ENCODE data around the gene CAB39. TPM values are rescaled to one million over a fixed set of nuclear protein-coding genes. Genes with fewer than 3 reads are reported as not detected.

Gene CAB39
- total and polyA plus RNA-seq, 2 experiments from 2014 or later = 18.7 to 67.5 TPM

DNA sequence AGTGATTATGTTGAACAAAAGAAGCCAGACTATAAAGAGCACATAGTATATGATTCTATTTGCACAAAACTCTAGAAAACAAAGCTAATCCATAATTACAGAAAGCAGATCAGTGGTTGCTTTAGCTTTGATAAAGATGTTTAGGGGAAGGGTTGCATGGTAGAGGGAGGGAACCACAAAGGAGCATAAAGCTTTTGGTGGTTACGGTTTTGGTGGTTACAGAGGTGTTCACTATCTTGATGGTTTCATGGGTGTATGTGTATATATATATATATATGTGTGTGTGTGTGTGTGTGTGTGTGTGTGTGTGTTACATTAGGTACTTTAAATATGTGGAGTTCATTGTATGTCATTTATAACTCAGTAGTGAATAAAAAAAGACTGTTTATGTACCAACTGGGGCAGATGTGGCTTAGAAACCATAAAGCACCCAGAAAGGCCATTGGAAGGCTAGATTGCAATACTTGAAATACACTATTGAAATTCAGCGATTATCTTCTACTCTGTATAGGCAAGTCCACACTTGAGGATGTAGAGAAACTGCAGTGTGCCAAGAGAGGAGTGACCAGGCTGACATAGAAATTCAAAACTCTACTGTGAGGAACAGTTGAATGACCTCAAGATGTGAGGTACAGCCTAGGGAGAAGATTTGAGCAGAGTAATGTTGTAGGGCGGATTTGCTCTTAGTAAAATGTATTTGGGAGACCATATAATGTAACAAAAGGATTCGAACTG is 60.6 kb downstream of the CAB39 start:
- Histone ChIP-seq H3K9me2 (ENCODE audit: insufficient read depth) (no peaks in the 10 kb centered on the region), H4K20me1 (replicated peaks; ENCODE audit: insufficient read depth) (peaks cover 11% of the 10 kb centered on the region; the same call in 1 of the 2 replicates), H3F3A (replicated peaks; ENCODE audit: low read depth) (no peaks in the 10 kb centered on the region), H3K4me2 (no peak overlapping the region), H3K27me3 (ENCODE audit: insufficient read depth) (no peaks in the 10 kb centered on the region), H3K4me1 (ENCODE audit: insufficient read depth) (0 out of 2 replicates have a peak, but pooled peaks cover 6% of the 10 kb centered on the region), H3K27ac (ENCODE audit: low read depth) (no peak overlapping the region), H3K79me2 (replicated peaks; ENCODE audit: insufficient read depth) (peaks cover 21% of the 10 kb centered on the region; the same call in 1 of the 2 replicates), H3K36me3 (ENCODE audit: insufficient read depth) (no peaks in the 10 kb centered on the region), H3K4me3 (no peak overlapping the region), H2AFZ (no peak overlapping the region)
- no peak overlapping the region for H3K4me3 Mint-ChIP-seq
- ATAC-seq (no peak), DNase-seq (ENCODE audit: low spot score) (no peak)
- H3K4me1 Mint-ChIP-seq = no peaks in the 10 kb centered on the region; the same call in 1 of the 3 replicates
- no peaks in the 10 kb centered on the region for H3K27me3 Mint-ChIP-seq (ENCODE audit: insufficient read depth, low read depth, poor library complexity)
- TF ChIP-seq EZH2 (IDR thresholded peaks at IDR 0.05; ENCODE audit: low read depth, unreplicated experiment) = no peak
- no peak for TF ChIP-seq ZNF114 (CRISPR knock-in tag; IDR thresholded peaks at IDR 0.05)
- TF ChIP-seq, protein P1, sequence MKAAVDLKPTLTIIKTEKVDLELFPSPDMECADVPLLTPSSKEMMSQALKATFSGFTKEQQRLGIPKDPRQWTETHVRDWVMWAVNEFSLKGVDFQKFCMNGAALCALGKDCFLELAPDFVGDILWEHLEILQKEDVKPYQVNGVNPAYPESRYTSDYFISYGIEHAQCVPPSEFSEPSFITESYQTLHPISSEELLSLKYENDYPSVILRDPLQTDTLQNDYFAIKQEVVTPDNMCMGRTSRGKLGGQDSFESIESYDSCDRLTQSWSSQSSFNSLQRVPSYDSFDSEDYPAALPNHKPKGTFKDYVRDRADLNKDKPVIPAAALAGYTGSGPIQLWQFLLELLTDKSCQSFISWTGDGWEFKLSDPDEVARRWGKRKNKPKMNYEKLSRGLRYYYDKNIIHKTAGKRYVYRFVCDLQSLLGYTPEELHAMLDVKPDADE (IDR thresholded peaks at IDR 0.05) = no peak
- TF ChIP-seq ZNF331 (CRISPR knock-in tag; IDR thresholded peaks at IDR 0.05; ENCODE audit: low read depth) = no peak
- TF ChIP-seq, protein P2, sequence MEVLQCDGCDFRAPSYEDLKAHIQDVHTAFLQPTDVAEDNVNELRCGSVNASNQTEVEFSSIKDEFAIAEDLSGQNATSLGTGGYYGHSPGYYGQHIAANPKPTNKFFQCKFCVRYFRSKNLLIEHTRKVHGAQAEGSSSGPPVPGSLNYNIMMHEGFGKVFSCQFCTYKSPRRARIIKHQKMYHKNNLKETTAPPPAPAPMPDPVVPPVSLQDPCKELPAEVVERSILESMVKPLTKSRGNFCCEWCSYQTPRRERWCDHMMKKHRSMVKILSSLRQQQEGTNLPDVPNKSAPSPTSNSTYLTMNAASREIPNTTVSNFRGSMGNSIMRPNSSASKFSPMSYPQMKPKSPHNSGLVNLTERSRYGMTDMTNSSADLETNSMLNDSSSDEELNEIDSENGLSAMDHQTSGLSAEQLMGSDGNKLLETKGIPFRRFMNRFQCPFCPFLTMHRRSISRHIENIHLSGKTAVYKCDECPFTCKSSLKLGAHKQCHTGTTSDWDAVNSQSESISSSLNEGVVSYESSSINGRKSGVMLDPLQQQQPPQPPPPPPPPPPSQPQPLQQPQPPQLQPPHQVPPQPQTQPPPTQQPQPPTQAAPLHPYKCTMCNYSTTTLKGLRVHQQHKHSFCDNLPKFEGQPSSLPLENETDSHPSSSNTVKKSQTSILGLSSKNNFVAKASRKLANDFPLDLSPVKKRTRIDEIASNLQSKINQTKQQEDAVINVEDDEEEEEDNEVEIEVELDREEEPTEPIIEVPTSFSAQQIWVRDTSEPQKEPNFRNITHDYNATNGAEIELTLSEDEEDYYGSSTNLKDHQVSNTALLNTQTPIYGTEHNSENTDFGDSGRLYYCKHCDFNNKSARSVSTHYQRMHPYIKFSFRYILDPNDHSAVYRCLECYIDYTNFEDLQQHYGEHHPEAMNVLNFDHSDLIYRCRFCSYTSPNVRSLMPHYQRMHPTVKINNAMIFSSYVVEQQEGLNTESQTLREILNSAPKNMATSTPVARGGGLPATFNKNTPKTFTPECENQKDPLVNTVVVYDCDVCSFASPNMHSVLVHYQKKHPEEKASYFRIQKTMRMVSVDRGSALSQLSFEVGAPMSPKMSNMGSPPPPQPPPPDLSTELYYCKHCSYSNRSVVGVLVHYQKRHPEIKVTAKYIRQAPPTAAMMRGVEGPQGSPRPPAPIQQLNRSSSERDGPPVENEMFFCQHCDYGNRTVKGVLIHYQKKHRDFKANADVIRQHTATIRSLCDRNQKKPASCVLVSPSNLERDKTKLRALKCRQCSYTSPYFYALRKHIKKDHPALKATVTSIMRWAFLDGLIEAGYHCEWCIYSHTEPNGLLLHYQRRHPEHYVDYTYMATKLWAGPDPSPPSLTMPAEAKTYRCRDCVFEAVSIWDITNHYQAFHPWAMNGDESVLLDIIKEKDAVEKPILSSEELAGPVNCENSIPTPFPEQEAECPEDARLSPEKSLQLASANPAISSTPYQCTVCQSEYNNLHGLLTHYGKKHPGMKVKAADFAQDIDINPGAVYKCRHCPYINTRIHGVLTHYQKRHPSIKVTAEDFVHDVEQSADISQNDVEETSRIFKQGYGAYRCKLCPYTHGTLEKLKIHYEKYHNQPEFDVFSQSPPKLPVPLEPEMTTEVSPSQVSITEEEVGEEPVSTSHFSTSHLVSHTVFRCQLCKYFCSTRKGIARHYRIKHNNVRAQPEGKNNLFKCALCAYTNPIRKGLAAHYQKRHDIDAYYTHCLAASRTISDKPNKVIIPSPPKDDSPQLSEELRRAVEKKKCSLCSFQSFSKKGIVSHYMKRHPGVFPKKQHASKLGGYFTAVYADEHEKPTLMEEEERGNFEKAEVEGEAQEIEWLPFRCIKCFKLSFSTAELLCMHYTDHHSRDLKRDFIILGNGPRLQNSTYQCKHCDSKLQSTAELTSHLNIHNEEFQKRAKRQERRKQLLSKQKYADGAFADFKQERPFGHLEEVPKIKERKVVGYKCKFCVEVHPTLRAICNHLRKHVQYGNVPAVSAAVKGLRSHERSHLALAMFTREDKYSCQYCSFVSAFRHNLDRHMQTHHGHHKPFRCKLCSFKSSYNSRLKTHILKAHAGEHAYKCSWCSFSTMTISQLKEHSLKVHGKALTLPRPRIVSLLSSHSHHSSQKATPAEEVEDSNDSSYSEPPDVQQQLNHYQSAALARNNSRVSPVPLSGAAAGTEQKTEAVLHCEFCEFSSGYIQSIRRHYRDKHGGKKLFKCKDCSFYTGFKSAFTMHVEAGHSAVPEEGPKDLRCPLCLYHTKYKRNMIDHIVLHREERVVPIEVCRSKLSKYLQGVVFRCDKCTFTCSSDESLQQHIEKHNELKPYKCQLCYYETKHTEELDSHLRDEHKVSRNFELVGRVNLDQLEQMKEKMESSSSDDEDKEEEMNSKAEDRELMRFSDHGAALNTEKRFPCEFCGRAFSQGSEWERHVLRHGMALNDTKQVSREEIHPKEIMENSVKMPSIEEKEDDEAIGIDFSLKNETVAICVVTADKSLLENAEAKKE (CRISPR knock-in tag; IDR thresholded peaks at IDR 0.05) = no peak
- TF ChIP-seq CREB1 (CRISPR knock-in tag; IDR thresholded peaks at IDR 0.05; ENCODE audit: low read depth) = no peak
- no peak for TF ChIP-seq POLR2AphosphoS5 (IDR thresholded peaks at IDR 0.05; ENCODE audit: low read depth)
- TF ChIP-seq REST (IDR thresholded peaks at IDR 0.05; ENCODE audit: unreplicated experiment) = no peak
- TF ChIP-seq EZH2phosphoT487 (IDR thresholded peaks at IDR 0.05; ENCODE audit: unreplicated experiment) = no peak
- no peak for TF ChIP-seq STAT1 (IDR thresholded peaks at IDR 0.05; ENCODE audit: unreplicated experiment)
- no peak for TF ChIP-seq NANOG (IDR thresholded peaks at IDR 0.05; ENCODE audit: borderline replicate concordance)
- TF ChIP-seq, protein P3, sequence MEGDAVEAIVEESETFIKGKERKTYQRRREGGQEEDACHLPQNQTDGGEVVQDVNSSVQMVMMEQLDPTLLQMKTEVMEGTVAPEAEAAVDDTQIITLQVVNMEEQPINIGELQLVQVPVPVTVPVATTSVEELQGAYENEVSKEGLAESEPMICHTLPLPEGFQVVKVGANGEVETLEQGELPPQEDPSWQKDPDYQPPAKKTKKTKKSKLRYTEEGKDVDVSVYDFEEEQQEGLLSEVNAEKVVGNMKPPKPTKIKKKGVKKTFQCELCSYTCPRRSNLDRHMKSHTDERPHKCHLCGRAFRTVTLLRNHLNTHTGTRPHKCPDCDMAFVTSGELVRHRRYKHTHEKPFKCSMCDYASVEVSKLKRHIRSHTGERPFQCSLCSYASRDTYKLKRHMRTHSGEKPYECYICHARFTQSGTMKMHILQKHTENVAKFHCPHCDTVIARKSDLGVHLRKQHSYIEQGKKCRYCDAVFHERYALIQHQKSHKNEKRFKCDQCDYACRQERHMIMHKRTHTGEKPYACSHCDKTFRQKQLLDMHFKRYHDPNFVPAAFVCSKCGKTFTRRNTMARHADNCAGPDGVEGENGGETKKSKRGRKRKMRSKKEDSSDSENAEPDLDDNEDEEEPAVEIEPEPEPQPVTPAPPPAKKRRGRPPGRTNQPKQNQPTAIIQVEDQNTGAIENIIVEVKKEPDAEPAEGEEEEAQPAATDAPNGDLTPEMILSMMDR (conservative IDR thresholded peaks at IDR 0.05; ENCODE audit: low read depth in 2 of 2) = no peak
- no peak for TF ChIP-seq JUNB (IDR thresholded peaks at IDR 0.05; ENCODE audit: unreplicated experiment)
- no peak overlapping the region for H3K27ac Mint-ChIP-seq
- H3K9me3 Mint-ChIP-seq = no peaks in the 10 kb centered on the region
- H3K36me3 Mint-ChIP-seq (ENCODE audit: low read depth) = peaks cover 16% of the 10 kb centered on the region; the same call in 2 of the 3 replicates
